ENCODE measurements around the gene CHDH.

The CHDH gene

DNA sequence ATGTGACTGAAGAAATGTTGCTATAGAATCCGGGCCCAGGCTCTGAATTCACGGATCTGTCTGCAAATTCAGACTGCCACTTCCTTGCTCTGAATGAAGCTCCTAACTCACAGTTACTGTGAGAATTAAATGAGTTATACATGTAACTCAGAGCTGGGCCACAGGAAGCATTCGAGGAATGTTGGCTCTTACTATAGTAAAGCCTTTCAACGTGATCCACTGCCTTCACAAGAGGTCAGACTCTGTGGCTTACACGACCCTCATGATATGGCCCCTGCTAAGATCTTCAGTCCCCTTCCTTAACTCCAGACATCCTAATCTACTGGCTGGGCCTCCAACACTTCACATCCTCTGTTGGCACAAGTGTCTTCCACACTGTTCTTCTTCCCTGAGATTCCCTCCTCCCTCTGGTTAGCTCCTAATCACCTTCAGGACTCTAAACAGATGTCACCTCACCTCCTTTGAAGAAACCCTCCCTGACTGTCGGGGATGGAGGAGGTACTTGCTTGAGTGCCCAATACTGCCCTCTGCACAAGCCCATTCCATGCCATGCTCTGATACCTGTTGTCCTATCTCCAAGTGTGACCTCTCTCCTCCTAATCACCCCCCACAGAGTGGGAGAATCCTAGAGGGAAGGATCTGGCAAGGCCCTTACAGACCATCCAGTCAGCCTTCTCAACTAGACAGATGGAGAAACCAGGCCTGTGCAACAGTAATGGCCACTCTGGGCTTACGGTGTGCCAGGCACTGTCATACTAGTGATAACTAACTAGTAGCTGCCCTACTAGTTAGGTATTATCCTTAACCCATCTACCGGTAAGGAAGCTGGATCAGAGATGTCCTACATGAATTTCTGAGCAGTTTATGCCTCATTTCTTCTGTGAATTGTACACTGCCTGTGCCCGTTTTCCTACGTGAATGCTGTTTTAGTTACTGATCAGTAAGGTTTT is 34.5 kb upstream of the CHDH start:
- TF ChIP-seq, protein P1, sequence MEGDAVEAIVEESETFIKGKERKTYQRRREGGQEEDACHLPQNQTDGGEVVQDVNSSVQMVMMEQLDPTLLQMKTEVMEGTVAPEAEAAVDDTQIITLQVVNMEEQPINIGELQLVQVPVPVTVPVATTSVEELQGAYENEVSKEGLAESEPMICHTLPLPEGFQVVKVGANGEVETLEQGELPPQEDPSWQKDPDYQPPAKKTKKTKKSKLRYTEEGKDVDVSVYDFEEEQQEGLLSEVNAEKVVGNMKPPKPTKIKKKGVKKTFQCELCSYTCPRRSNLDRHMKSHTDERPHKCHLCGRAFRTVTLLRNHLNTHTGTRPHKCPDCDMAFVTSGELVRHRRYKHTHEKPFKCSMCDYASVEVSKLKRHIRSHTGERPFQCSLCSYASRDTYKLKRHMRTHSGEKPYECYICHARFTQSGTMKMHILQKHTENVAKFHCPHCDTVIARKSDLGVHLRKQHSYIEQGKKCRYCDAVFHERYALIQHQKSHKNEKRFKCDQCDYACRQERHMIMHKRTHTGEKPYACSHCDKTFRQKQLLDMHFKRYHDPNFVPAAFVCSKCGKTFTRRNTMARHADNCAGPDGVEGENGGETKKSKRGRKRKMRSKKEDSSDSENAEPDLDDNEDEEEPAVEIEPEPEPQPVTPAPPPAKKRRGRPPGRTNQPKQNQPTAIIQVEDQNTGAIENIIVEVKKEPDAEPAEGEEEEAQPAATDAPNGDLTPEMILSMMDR (IDR thresholded peaks at IDR 0.05; ENCODE audit: low read depth, low read length, missing control alignments), result no peak
- H3K27ac ChIP-seq, result peak overlapping the region; percentile 63
- in situ Hi-C loops (cut with HindIII; ENCODE audit: low pct_ligation_motif_present, low sequenced_read_pairs), result no loop called here
- no peaks in the 10 kb centered on the region for H3K27me3 ChIP-seq (replicated peaks)
- DNase-seq, result peak; percentile 33
- H3K36me3 ChIP-seq (replicated peaks), result peaks cover 28% of the 10 kb centered on the region
- peak overlapping the region; percentile 94 for H3K4me3 ChIP-seq (ENCODE audit: low read depth, low read length)

DNA sequence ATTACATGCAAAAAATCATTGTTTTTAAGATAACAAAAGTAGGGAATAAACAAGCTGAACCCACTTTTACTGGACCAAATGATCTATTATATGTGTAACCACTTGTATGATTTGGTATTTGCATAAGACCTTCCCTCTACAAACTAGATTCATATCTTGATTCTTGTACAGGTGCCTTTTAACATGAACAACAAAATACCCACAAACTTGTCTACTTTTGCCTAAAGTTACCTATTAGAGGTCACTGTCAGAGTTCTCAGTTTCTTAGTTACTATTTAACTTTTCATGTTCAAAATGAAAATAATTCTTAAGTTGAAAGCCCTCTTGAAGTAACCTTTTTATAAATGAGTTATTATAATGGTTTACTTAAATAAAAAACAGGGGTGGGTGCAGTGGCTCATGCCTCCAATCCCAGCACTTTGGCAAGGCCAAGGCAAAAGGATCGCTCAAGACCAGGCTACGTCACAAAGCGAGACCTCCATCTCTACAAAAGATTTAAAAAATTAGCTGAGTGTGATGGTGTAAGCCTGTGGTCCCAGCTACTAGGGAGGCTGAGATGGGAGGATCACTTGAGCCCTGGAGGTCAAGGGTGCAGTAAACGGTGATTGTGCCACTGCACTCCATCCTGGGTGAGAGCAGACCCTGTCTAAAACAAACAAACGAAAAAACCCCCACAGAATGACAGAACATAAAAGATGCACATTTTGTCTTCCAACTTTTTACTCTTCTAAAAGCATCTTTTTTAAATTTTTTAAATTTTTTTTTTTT is 19.7 kb upstream of the CHDH start:
- in situ Hi-C loops (cut with HindIII; ENCODE audit: low pct_ligation_motif_present, low sequenced_read_pairs), result no loop called here
- Histone ChIP-seq H3K4me3 (ENCODE audit: low read depth, low read length) (no peak overlapping the region), H3K36me3 (replicated peaks) (peaks cover 36% of the 10 kb centered on the region), H3K27ac (no peak overlapping the region), H3K27me3 (replicated peaks) (no peaks in the 10 kb centered on the region)
- TF ChIP-seq, protein P1 (IDR thresholded peaks at IDR 0.05; ENCODE audit: low read depth, low read length, missing control alignments), result no peak
- no peak for DNase-seq

DNA sequence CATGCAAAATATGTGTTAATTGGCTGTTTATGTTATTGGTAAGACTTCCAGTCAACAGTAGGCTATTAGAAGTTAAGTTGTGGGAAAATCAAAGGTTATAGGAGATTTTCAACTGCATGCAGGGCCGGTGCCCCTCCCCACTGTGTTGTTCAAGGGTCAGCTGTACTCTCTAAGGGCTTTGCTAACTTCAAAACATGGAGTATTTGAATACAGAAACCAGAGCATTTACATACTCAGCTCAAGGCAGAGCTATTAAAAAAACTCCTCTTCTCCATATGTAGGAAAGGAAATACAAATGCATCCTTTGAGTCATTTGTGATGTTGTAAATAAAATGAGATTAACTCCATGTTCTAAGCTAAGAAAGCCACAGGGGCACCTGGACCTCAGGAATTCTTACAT is 16.9 kb upstream of the CHDH start:
- TF ChIP-seq, protein P1 (IDR thresholded peaks at IDR 0.05; ENCODE audit: low read depth, low read length, missing control alignments), result no peak
- no peak overlapping the region for H3K4me3 ChIP-seq (ENCODE audit: low read depth, low read length)
- no peak for DNase-seq
- H3K36me3 ChIP-seq (replicated peaks), result peaks cover 17% of the 10 kb centered on the region
- in situ Hi-C loops (cut with HindIII; ENCODE audit: low pct_ligation_motif_present, low sequenced_read_pairs), result no loop called here
- H3K27ac ChIP-seq, result no peak overlapping the region
- H3K27me3 ChIP-seq (replicated peaks), result no peaks in the 10 kb centered on the region

DNA sequence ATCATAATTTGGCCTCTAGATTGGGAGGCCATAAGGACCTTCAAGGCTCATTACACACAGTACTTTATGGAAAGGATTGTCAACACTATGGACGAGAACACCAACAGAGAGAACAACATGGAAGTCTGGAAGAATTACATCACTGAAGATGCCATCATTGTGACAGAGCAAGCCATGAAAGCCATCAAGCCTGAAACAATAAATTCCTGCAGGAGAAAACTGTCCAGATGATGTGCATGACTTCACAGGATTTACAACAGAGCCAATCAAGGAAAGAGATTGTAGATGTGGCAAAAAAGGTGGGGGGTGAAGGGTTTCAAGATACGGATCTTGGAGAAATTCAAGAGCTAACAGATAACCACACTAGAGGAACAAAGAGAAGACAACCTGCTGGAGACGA is 16.0 kb upstream of the CHDH start:
- Histone ChIP-seq H3K36me3 (replicated peaks) (peaks cover 13% of the 10 kb centered on the region), H3K4me3 (ENCODE audit: low read depth, low read length) (no peak overlapping the region), H3K27ac (no peak overlapping the region), H3K27me3 (replicated peaks) (no peaks in the 10 kb centered on the region)
- TF ChIP-seq, protein P1 (IDR thresholded peaks at IDR 0.05; ENCODE audit: low read depth, low read length, missing control alignments), result no peak
- DNase-seq, result no peak
- in situ Hi-C loops (cut with HindIII; ENCODE audit: low pct_ligation_motif_present, low sequenced_read_pairs), result no loop called here

DNA sequence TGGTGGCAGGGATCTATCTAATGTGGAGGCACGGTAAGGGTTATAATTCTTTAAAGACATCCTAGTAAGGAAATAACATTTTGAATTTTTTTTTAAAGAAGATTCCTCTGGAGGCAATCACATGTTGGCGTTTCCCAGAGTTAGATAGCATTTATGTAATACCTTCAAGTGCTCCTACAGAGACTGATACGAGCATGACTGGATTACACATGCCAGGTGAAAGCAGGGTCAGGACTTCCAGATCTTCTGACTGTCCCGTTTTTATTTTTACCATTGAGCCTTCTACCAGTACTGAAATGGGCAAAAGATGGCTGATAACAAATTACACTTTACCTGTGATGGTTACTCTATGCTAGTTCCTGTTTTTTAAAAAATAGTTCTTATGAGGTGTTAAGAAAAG is 14.0 kb upstream of the CHDH start:
- Histone ChIP-seq H3K27ac (no peak overlapping the region), H3K36me3 (replicated peaks) (peaks cover 9% of the 10 kb centered on the region), H3K4me3 (ENCODE audit: low read depth, low read length) (no peak overlapping the region), H3K27me3 (replicated peaks) (no peaks in the 10 kb centered on the region)
- TF ChIP-seq, protein P1 (IDR thresholded peaks at IDR 0.05; ENCODE audit: low read depth, low read length, missing control alignments), result no peak
- in situ Hi-C loops (cut with HindIII; ENCODE audit: low pct_ligation_motif_present, low sequenced_read_pairs), result no loop called here
- DNase-seq, result no peak

Data from brain microvascular endothelial cell (primary cell).